ENCODE data around the gene ATG13. TPM values are rescaled to one million over a fixed set of nuclear protein-coding genes. Genes with fewer than 3 reads are reported as not detected.

The ATG13 gene
- total RNA-seq, 1 experiment from 2014 or later = 69.2 TPM

GRCh38 chr11:46641639-46642038 lies 24.3 kb downstream of the ATG13 start:
- no peaks in the 10 kb centered on the region for H3K79me2 ChIP-seq (ENCODE audit: insufficient read depth, low read length)
- H3K27me3 ChIP-seq (ENCODE audit: insufficient read depth, low read length) = no peaks in the 10 kb centered on the region
- no peak overlapping the region for H3K27ac ChIP-seq (ENCODE audit: low read depth, low read length)
- no peak overlapping the region for H3K4me3 ChIP-seq (replicated peaks in 1 of 2; ENCODE audit: low read depth in 1 of 2, low read length in 2 of 2)
- no peaks in the 10 kb centered on the region for H3K9me2 ChIP-seq (ENCODE audit: insufficient read depth)
- peaks cover 0 to 3% of the 10 kb centered on the region in 2 experiments; a peak in 1 of 4 replicates for H3K36me3 ChIP-seq (ENCODE audit: control insufficient read depth in 1 of 2, insufficient read depth in 2 of 2, low read length in 2 of 2)
- ATAC-seq (no peak), DNase-seq (ENCODE audit: low read depth, low spot score) (no peak)
- ChIA-PET CTCF (no interaction called here), POLR2A (no interaction called here), RAD21 (ENCODE audit: low non-redundant PET in 1 of 2, low total read pairs in 2 of 2, uncharacterized antibody in 2 of 2, unreplicated experiment in 2 of 2) (no interaction called here)
- intact Hi-C loops (cut with micrococcal nuclease) = no loop called here
- H4K20me1 ChIP-seq (ENCODE audit: insufficient read depth) = no peaks in the 10 kb centered on the region
- H3K9me3 ChIP-seq (ENCODE audit: control insufficient read depth in 1 of 2, insufficient read depth in 1 of 2, low read depth in 1 of 2, low read length in 2 of 2) = no peaks in the 10 kb centered on the region
- H2AFZ ChIP-seq (ENCODE audit: low read depth, low read length, poor library complexity, severe bottlenecking) = no peak overlapping the region
- H3K9ac ChIP-seq (ENCODE audit: low read length) = no peak overlapping the region
- no peak for TF ChIP-seq ATF3 (IDR thresholded peaks at IDR 0.05)
- TF ChIP-seq SIN3A (IDR thresholded peaks at IDR 0.05; ENCODE audit: low read depth) = no peak
- TF ChIP-seq FOSL1 (IDR thresholded peaks at IDR 0.05; ENCODE audit: low read depth) = no peak
- TF ChIP-seq POLR2A (IDR thresholded peaks at IDR 0.05; ENCODE audit: borderline replicate concordance, extremely low read depth, insufficient read depth, insufficient read length) = no peak
- TF ChIP-seq SRF (IDR thresholded peaks at IDR 0.05; ENCODE audit: low read depth) = no peak
- TF ChIP-seq RAD21 (IDR thresholded peaks at IDR 0.05; ENCODE audit: low read depth) = no peak
- TF ChIP-seq CEBPB (IDR thresholded peaks at IDR 0.05; ENCODE audit: low read depth) = no peak
- no peak for TF ChIP-seq ELF1 (IDR thresholded peaks at IDR 0.05; ENCODE audit: borderline replicate concordance, low read depth)
- TF ChIP-seq ZFX (IDR thresholded peaks at IDR 0.05) = no peak
- TF ChIP-seq YY1 (IDR thresholded peaks at IDR 0.05; ENCODE audit: extremely low read depth, insufficient replicate concordance, low read depth, low read length) = no peak
- no peak for TF ChIP-seq EGR1 (IDR thresholded peaks at IDR 0.05; ENCODE audit: low read depth)
- TF ChIP-seq POLR2AphosphoS5 (IDR thresholded peaks at IDR 0.05; ENCODE audit: low read depth, low read length) = no peak
- TF ChIP-seq MAX (IDR thresholded peaks at IDR 0.05) = no peak
- no peak for TF ChIP-seq SP1 (IDR thresholded peaks at IDR 0.05; ENCODE audit: low read depth)
- no peak for TF ChIP-seq CBX3 (IDR thresholded peaks at IDR 0.05; ENCODE audit: low read depth)
- no peak for TF ChIP-seq TCF7L2 (IDR thresholded peaks at IDR 0.05; ENCODE audit: borderline replicate concordance, extremely low read depth, insufficient read depth, insufficient read length)
- BruUV-seq (replicated peaks) = no TSS peak
- no peaks in the 10 kb centered on the region for H3K4me1 ChIP-seq (ENCODE audit: control insufficient read depth in 1 of 2, insufficient read depth in 2 of 2, low read length in 2 of 2)
- H3K4me2 ChIP-seq (ENCODE audit: low read length) = no peak overlapping the region
